OCI-LY7 (cell line): Measurements from ENCODE around the gene KRTAP10-5. TPM values are rescaled to one million over a fixed set of nuclear protein-coding genes. Genes with fewer than 3 reads are reported as not detected.

Source experiments
- BruUV-seq: library from RNA; stranded (reverse); fragments of 400-500 nt; replicated peaks from 2 replicates; lab custom pipeline; 2021; lab: Mats Ljungman, UMichigan
- CTCF ChIA-PET: fragments of 300-600 bp; sonication (Branson Sonifier 250); formaldehyde crosslinking; loops from one replicate; lab custom pipeline; 2022; ENCODE audit warnings: antibody characterized with exemption; ENCODE audit not compliant: unreplicated experiment; lab: Charles Lee
- POLR2A ChIA-PET: fragments of 300-600 bp; sonication (Branson Sonifier 250); formaldehyde crosslinking; loops from one replicate; lab custom pipeline; 2022; ENCODE audit warnings: antibody characterized with exemption; lab: Charles Lee
- DNase-seq: peaks from one replicate; pipeline ENCODE4 v3.0.0-alpha.2; 2015; ENCODE audit warnings: low spot score
- H2AFZ ChIP-seq: fragments of 200-600 bp; sonication (generic), shearing (Covaris generic); 2 replicates; pipeline ENCODE4 v1.6.1; 2014; ENCODE audit warnings: mild to moderate bottlenecking, antibody characterized with exemption, low read length, moderate library complexity
- H3K27ac ChIP-seq: fragments of 200-600 bp; sonication (generic); 2 replicates; pipeline ENCODE4 v1.5.1; 2014; ENCODE audit warnings: mixed run types, low read depth, mild to moderate bottlenecking, moderate library complexity, low read length, inconsistent platforms; ENCODE audit not compliant: poor library complexity, severe bottlenecking
- H3K36me3 ChIP-seq: fragments of 200-600 bp; sonication (generic); 2 replicates; pipeline ENCODE4 v1.6.1; 2014; ENCODE audit warnings: mild to moderate bottlenecking, antibody characterized with exemption, low read length, moderate library complexity, mixed read lengths; ENCODE audit not compliant: insufficient read depth
- H3K4me1 ChIP-seq: fragments of 200-600 bp; sonication (generic); 2 replicates; pipeline ENCODE4 v1.5.1; 2014; ENCODE audit warnings: mild to moderate bottlenecking, low read length; ENCODE audit not compliant: insufficient read depth, poor library complexity, severe bottlenecking
- H3K4me2 ChIP-seq: fragments of 200-600 bp; sonication (generic); 2 replicates; pipeline ENCODE4 v1.6.1; 2014; ENCODE audit warnings: mild to moderate bottlenecking, low read length
- H3K4me3 ChIP-seq: fragments of 200-600 bp; sonication (generic); 2 replicates; pipeline ENCODE4 v1.5.1; 2014; ENCODE audit warnings: mild to moderate bottlenecking, low read depth, low read length; ENCODE audit not compliant: poor library complexity, severe bottlenecking
- H3K79me2 ChIP-seq: fragments of 200-600 bp; sonication (generic); 2 replicates; pipeline ENCODE4 v1.6.1; 2016; ENCODE audit warnings: low read depth, mild to moderate bottlenecking, low read length, moderate library complexity, mixed read lengths; ENCODE audit not compliant: insufficient read depth
- H3K9me2 ChIP-seq: fragments of 200-600 bp; sonication (generic); 2 replicates; pipeline ENCODE4 v1.6.1; 2016; ENCODE audit warnings: mild to moderate bottlenecking, low read length, mixed read lengths; ENCODE audit not compliant: insufficient read depth
- H3K9me3 ChIP-seq: fragments of 200-600 bp; sonication (generic); 2 replicates; pipeline ENCODE4 v1.6.1; 2014; ENCODE audit warnings: mild to moderate bottlenecking, mixed run types, low read length, mixed read lengths
- H4K20me1 ChIP-seq: fragments of 200-600 bp; sonication (generic); 2 replicates; pipeline ENCODE4 v1.6.1; 2014; ENCODE audit warnings: mild to moderate bottlenecking, antibody characterized with exemption, low read length, moderate library complexity, mixed read lengths; ENCODE audit not compliant: insufficient read depth
- CTCF ChIP-seq: fragments of 200-600 bp; sonication (generic); conservative IDR thresholded peaks from 2 replicates; pipeline ENCODE4 v1.5.1; 2014; ENCODE audit warnings: mild to moderate bottlenecking, antibody characterized with exemption, low read length, moderate library complexity, mixed read lengths
- EZH2phosphoT487 ChIP-seq: fragments of 200-600 bp; sonication (generic); IDR thresholded peaks from 2 replicates; pipeline ENCODE4 v1.6.1; 2018; ENCODE audit warnings: low read depth, borderline replicate concordance, mild to moderate bottlenecking, mixed run types, antibody characterized with exemption, low read length, moderate library complexity, mixed read lengths
- intact Hi-C: fragments of 100-400 bp; cut with micrococcal nuclease; formaldehyde crosslinking; loops from one replicate; pipeline ENCODE4 v1.10.0; 2022; ENCODE audit not compliant: unreplicated experiment
- total RNA-seq, 2 experiments: library from RNA; depleted of rRNA in 1 of 2; stranded (reverse); fragments of >200 nt in 1 of 2; shearing (Covaris generic) in 1 of 2; gene quantifications; 2 replicates each; pipeline ENCODE4 v1.2.3, GENCODE V29; 2014 to 2022

KRTAP10-5 gene
- total RNA-seq, 2 experiments from 2014 or later, result not detected

- TF ChIP-seq EZH2phosphoT487 (no peak), CTCF (no peak)
- no peak for DNase-seq
- Histone ChIP-seq H3K27ac (no peak overlapping the region), H2AFZ (no peak overlapping the region), H3K9me3 (no peaks in the 10 kb centered on the region), H3K4me2 (no peak overlapping the region), H3K36me3 (no peaks in the 10 kb centered on the region), H3K79me2 (no peaks in the 10 kb centered on the region), H3K9me2 (no peaks in the 10 kb centered on the region), H3K4me3 (no peak overlapping the region), H4K20me1 (no peaks in the 10 kb centered on the region), H3K4me1 (no peaks in the 10 kb centered on the region)
- CTCF ChIA-PET, result no interaction called here
- BruUV-seq, result no TSS peak
- intact Hi-C loops, result no loop called here
- POLR2A ChIA-PET, result no interaction called here
Measured at GRCh38 chr21:44599264-44600029, 19.0 kb upstream of the KRTAP10-5 start.

- H3K4me1 ChIP-seq, result no peaks in the 10 kb centered on the region
- CTCF ChIA-PET, result no interaction called here
- no peaks in the 10 kb centered on the region for H3K9me2 ChIP-seq
- DNase-seq, result no peak
- intact Hi-C loops, result no loop called here
- no peaks in the 10 kb centered on the region for H3K79me2 ChIP-seq
- no peak overlapping the region for H2AFZ ChIP-seq
- POLR2A ChIA-PET, result no interaction called here
- H3K36me3 ChIP-seq, result no peaks in the 10 kb centered on the region
- H3K4me2 ChIP-seq, result no peak overlapping the region
- TF ChIP-seq EZH2phosphoT487, result no peak
- no peak for TF ChIP-seq CTCF
- no peak overlapping the region for H3K4me3 ChIP-seq
- no peaks in the 10 kb centered on the region for H4K20me1 ChIP-seq
- BruUV-seq, result no TSS peak
- no peaks in the 10 kb centered on the region for H3K9me3 ChIP-seq
- H3K27ac ChIP-seq, result no peak overlapping the region
Measured at GRCh38 chr21:44598061-44598460, 17.7 kb upstream of the KRTAP10-5 start.

GRCh38 chr21:44596068-44596725 is 15.8 kb upstream of the KRTAP10-5 start:
- intact Hi-C loops, result no loop called here
- H3K4me3 ChIP-seq, result no peak overlapping the region
- H3K4me2 ChIP-seq, result no peak overlapping the region
- no peaks in the 10 kb centered on the region for H3K9me3 ChIP-seq
- no peak for TF ChIP-seq CTCF
- no peak for TF ChIP-seq EZH2phosphoT487
- H3K9me2 ChIP-seq, result no peaks in the 10 kb centered on the region
- H3K79me2 ChIP-seq, result no peaks in the 10 kb centered on the region
- POLR2A ChIA-PET, result no interaction called here
- no peaks in the 10 kb centered on the region for H3K36me3 ChIP-seq
- H3K4me1 ChIP-seq, result no peaks in the 10 kb centered on the region
- CTCF ChIA-PET, result no interaction called here
- no peak for DNase-seq
- BruUV-seq, result no TSS peak
- H2AFZ ChIP-seq, result no peak overlapping the region
- H3K27ac ChIP-seq, result no peak overlapping the region
- H4K20me1 ChIP-seq, result no peaks in the 10 kb centered on the region
